Activated B cell treated with CpG ODN at 0.5 μM for 24 hours (primary cell): ENCODE data around the gene TCAF1. TPM values are rescaled to one million over a fixed set of nuclear protein-coding genes. Genes with fewer than 3 reads are reported as not detected.
A peak's percentile ranks its signal among the peaks of the same experiment; 100 is the strongest.

Experiments used
- ATAC-seq: fragments of 200-7000 bp; cut with Tn5 transposase; one replicate; pipeline ENCODE4 v1.10.0; 2021; ENCODE audit warnings: low read depth, mild to moderate bottlenecking, moderate library complexity
- CTCF ChIA-PET: fragments of 350-600 bp; sonication (Branson Sonifier 250); formaldehyde crosslinking; loops from one replicate; lab custom pipeline; 2021; ENCODE audit warnings: antibody characterized with exemption; lab: Charles Lee
- POLR2A ChIA-PET: fragments of 350-600 bp; sonication (Branson Sonifier 250); formaldehyde crosslinking; loops from one replicate; lab custom pipeline; 2021; ENCODE audit warnings: antibody characterized with exemption; lab: Charles Lee
- DNase-seq: peaks from one replicate; pipeline ENCODE4 v3.0.0; 2022
- H3K27ac Mint-ChIP-seq: one replicate; pipeline ENCODE4 v1.8.0; 2020; ENCODE audit warnings: mixed read lengths
- H3K27me3 Mint-ChIP-seq: one replicate; pipeline ENCODE4 v1.8.0; 2021; ENCODE audit warnings: mixed read lengths
- H3K36me3 Mint-ChIP-seq: one replicate; pipeline ENCODE4 v1.8.0; 2021; ENCODE audit warnings: low read depth, mixed read lengths
- H3K4me1 Mint-ChIP-seq: one replicate; pipeline ENCODE4 v1.8.0; 2021; ENCODE audit warnings: mixed read lengths
- H3K4me3 Mint-ChIP-seq: one replicate; pipeline ENCODE4 v1.8.0; 2020; ENCODE audit warnings: mild to moderate bottlenecking, mixed read lengths
- H3K9me3 Mint-ChIP-seq: one replicate; pipeline ENCODE4 v1.8.0; 2020; ENCODE audit warnings: mixed read lengths
- CTCF ChIP-seq: fragments of 200-600 bp; IDR thresholded peaks from one replicate; pipeline ENCODE4 v1.8.0; 2022; ENCODE audit warnings: antibody characterized with exemption, mild to moderate bottlenecking
- intact Hi-C: fragments of 100-400 bp; cut with micrococcal nuclease; formaldehyde crosslinking; loops from one replicate; pipeline ENCODE4 v1.15.1; 2024
- total RNA-seq: library from RNA; stranded (reverse); gene quantifications from 2 replicates; pipeline ENCODE4 v1.2.3, GENCODE V29; 2022

Gene TCAF1
- total RNA-seq, 1 donor from 2014 or later = 12.0 TPM

DNA sequence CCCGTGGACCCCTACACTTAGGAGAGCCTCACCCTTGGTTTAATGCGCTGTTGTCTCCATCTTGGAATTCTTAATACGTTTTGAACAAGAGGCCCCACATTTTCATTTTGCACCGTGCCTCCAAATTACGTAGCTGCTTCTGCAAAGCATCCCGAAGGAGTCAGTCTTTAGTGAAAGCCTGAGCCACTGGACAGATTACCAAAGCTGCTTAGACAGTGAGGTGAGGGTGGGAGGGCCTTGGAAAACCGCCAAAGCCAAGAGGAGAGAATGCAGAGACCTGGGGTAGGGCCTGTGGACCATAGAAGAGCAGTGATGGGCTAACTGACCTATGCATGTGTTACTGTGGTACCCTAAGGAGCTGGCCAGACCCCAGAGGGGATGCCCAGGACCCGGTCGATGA, 4.2 kb upstream of the TCAF1 start:
- H3K27ac Mint-ChIP-seq = no peak overlapping the region
- ATAC-seq = no peak
- H3K4me3 Mint-ChIP-seq = no peak overlapping the region
- DNase-seq = no peak
- no peak for TF ChIP-seq CTCF
- intact Hi-C loops = loop anchor here (10.0 kb wide), 1 partner anchor 621 kb away; the partner anchor contains the start of genes CASP2 and TMEM139
- CTCF ChIA-PET = no interaction called here
- H3K9me3 Mint-ChIP-seq = no peaks in the 10 kb centered on the region
- H3K36me3 Mint-ChIP-seq = peaks cover 2% of the 10 kb centered on the region
- peaks cover 11% of the 10 kb centered on the region for H3K27me3 Mint-ChIP-seq
- POLR2A ChIA-PET = no interaction called here
- peaks cover 7% of the 10 kb centered on the region for H3K4me1 Mint-ChIP-seq

- Mint-ChIP-seq H3K27me3 (peaks cover 11% of the 10 kb centered on the region), H3K4me3 (no peak overlapping the region)
- intact Hi-C loops = loop anchor here (10.0 kb wide), 1 partner anchor 621 kb away; the partner anchor contains the start of genes CASP2 and TMEM139
Observed at GRCh38 chr7:143905509-143905908, 3.5 kb upstream of the TCAF1 start.

GRCh38 chr7:143902332-143902899, 440 bp upstream of the TCAF1 start:
- ChIA-PET POLR2A (interaction anchor here (0.6 to 1.2 kb wide), 7 partner anchors 9 to 893 kb away, joined by 3 to 6 read pairs (median 5); partner anchors contain the start of gene CASP2), CTCF (interaction anchor here (0.8 to 1.6 kb wide), 4 partner anchors 11 to 226 kb away, joined by 3 read pairs; no protein-coding TSS in a partner anchor)
- no peak for ATAC-seq
- intact Hi-C loops = loop anchor here (1.0 to 10.0 kb wide), 3 partner anchors 522 to 935 kb away; partner anchors contain the start of genes CASP2, TMEM139 and TPK1
- Mint-ChIP-seq H3K4me3 (peak overlapping the region; percentile 94), H3K4me1 (peaks cover 23% of the 10 kb centered on the region), H3K9me3 (no peaks in the 10 kb centered on the region), H3K36me3 (peaks cover 2% of the 10 kb centered on the region), H3K27ac (peak overlapping the region; percentile 88), H3K27me3 (peaks cover 2% of the 10 kb centered on the region)
- no peak for DNase-seq
- TF ChIP-seq CTCF = no peak

More at GRCh38 chr7:143905509-143905908, 3.5 kb upstream of the TCAF1 start:
- POLR2A ChIA-PET = interaction anchor here (0.7 kb wide), 1 partner anchor 22 kb away, joined by 4 read pairs; no protein-coding TSS in a partner anchor
- DNase-seq = no peak
- CTCF ChIA-PET = no interaction called here
- Mint-ChIP-seq H3K4me1 (peaks cover 14% of the 10 kb centered on the region), H3K36me3 (peaks cover 2% of the 10 kb centered on the region), H3K9me3 (no peaks in the 10 kb centered on the region), H3K27ac (no peak overlapping the region)
- ATAC-seq = no peak
- no peak for TF ChIP-seq CTCF

DNA sequence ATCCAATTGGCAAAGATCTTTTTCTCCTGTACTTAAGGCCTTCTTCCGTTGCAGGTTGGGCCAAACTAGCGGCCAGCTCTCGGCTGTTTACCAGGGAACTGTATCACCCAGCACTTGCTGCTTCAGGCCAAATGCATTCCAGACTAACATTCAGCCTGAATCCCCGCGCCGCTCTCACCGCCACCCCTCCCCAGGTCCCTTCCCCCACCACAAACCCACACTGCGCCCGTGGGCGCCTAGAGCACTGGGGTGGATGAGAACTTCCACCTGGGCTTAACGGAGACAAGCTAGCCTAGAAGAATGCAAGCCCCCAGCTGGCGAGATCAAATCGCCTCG, 676 bp downstream of the TCAF1 start:
- Mint-ChIP-seq H3K4me3 (peak overlapping the region; percentile 94), H3K27ac (peak overlapping the region; percentile 88), H3K27me3 (no peaks in the 10 kb centered on the region), H3K4me1 (peaks cover 23% of the 10 kb centered on the region), H3K9me3 (no peaks in the 10 kb centered on the region), H3K36me3 (peaks cover 2% of the 10 kb centered on the region)
- DNase-seq (no peak), ATAC-seq (peak; percentile 15)
- ChIA-PET POLR2A (interaction anchor here (1.2 kb wide), 2 partner anchors 8 to 613 kb away, joined by 3 to 5 read pairs; partner anchors contain the start of gene CASP2), CTCF (interaction anchor here (0.7 to 1.6 kb wide), 5 partner anchors 13 to 276 kb away, joined by 3 to 4 read pairs (median 3); no protein-coding TSS in a partner anchor)
- intact Hi-C loops = loop anchor here (1.0 to 10.0 kb wide), 5 partner anchors 9 to 936 kb away; partner anchors contain the start of genes CASP2, TMEM139 and TPK1
- no peak for TF ChIP-seq CTCF

DNA sequence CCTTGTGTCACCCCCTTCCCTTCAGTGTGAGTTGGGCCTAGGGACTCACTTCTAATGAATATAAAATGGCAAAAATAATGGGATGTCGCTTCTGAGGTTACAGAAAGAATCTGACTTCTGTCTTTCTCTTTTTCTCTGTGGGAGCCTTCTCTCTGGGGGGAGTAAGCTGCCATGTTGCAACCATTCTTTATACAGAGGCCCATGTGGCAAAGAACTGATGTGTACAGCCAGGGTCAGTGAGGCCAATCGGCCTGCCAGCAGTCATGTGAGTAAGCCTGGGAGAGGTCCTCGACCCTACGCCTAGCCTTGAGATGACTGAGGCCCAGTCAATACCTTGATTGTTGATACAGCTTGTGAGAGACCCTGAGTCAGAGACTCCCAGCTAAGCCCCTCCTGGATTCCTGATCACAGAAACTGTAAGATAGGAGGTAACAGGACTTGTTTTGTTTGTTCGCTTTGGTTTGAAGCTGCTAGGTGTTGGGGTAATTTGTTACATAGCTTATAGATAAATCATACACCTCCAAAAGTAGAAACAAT, 1.7 kb downstream of the TCAF1 start:
- ChIA-PET CTCF (interaction anchor here (1.1 kb wide), 1 partner anchor 228 kb away, joined by 4 read pairs; no protein-coding TSS in a partner anchor), POLR2A (no interaction called here)
- H3K4me1 Mint-ChIP-seq = peaks cover 23% of the 10 kb centered on the region
- no peak overlapping the region for H3K27ac Mint-ChIP-seq
- no peak for ATAC-seq
- intact Hi-C loops = loop anchor here (2.0 to 10.0 kb wide), 3 partner anchors 13 to 937 kb away; partner anchors contain the start of genes CASP2, TMEM139 and TPK1
- DNase-seq = no peak
- H3K27me3 Mint-ChIP-seq = no peaks in the 10 kb centered on the region
- peak overlapping the region; percentile 94 for H3K4me3 Mint-ChIP-seq
- no peak for TF ChIP-seq CTCF
- no peaks in the 10 kb centered on the region for H3K9me3 Mint-ChIP-seq
- H3K36me3 Mint-ChIP-seq = peaks cover 2% of the 10 kb centered on the region
